NB4 (cell line): ENCODE results near the gene COPE.

Experiments
- DNase-seq: peaks from one replicate; pipeline ENCODE4 v3.0.0; 2010; ENCODE audit warnings: low read depth
- H3K4me3 ChIP-seq: one replicate; pipeline ENCODE4 v1.5.1; 2011; ENCODE audit warnings: mild to moderate bottlenecking, low read depth, low read length, moderate library complexity
- MYC ChIP-seq: IDR thresholded peaks from 2 replicates; pipeline ENCODE4 v1.6.1; 2011; ENCODE audit warnings: low read depth, low read length
- POLR2A ChIP-seq: IDR thresholded peaks from 2 replicates; pipeline ENCODE4 v1.6.1; 2011; ENCODE audit warnings: mild to moderate bottlenecking; ENCODE audit not compliant: insufficient read length; ENCODE audit errors: extremely low read depth
- TF ChIP-seq, protein P1 (sequence below): IDR thresholded peaks from one replicate; pipeline ENCODE4 v1.5.1; 2012; ENCODE audit warnings: low read depth, low read length
- TF ChIP-seq, protein P2 (sequence below): IDR thresholded peaks from 2 replicates; pipeline ENCODE4 v1.6.1; 2011; ENCODE audit warnings: low read depth, low read length

Gene COPE

DNA sequence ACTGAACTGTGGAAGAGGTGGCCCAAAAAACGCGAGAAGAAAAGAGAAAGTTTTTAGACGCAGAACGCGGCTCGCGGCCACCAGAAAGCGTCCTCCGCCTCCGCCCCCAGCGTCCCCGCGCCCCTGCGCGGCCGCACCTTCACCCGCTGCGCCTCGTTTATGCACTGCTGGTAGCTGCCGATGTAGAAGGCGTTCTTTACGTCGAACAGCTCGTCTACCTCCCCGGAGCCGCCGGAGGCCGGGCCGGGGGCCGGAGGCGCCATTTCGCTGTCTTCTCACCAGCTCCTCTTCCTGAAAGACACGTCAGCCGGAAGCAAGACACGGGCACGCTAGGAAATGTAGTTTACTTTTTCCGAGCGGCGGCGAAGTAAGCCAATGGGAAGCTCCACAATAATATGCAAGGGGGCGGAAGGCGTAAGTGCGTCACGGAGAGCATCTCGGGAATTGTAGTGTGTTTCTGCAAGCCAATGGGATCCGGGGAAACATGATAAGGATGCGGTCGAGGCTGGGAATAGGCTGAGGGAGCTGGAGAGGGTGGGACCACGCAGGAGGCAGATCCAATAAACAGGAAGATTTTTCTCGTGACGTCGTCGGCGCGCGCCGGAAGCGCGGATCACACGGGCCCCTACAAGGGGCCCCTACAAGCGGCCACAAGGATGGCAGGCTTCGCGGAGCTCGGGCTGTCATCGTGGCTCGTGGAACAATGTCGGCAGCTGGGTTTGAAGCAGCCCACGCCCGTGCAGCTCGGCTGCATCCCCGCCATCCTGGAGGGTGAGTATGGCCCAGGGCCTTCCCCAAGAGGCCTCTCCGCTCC lies at the start of gene COPE, which contains the start of gene DDX49:
TSS of gene COPE (minus strand) at position 302 of the 814 bp plus-strand sequence. CDS start at position 263, 39 bp downstream.
TSS of gene DDX49 (plus strand) at position 630 of the 814 bp plus-strand sequence. CDS start at position 657, 27 bp downstream.
- TF ChIP-seq, protein P1, sequence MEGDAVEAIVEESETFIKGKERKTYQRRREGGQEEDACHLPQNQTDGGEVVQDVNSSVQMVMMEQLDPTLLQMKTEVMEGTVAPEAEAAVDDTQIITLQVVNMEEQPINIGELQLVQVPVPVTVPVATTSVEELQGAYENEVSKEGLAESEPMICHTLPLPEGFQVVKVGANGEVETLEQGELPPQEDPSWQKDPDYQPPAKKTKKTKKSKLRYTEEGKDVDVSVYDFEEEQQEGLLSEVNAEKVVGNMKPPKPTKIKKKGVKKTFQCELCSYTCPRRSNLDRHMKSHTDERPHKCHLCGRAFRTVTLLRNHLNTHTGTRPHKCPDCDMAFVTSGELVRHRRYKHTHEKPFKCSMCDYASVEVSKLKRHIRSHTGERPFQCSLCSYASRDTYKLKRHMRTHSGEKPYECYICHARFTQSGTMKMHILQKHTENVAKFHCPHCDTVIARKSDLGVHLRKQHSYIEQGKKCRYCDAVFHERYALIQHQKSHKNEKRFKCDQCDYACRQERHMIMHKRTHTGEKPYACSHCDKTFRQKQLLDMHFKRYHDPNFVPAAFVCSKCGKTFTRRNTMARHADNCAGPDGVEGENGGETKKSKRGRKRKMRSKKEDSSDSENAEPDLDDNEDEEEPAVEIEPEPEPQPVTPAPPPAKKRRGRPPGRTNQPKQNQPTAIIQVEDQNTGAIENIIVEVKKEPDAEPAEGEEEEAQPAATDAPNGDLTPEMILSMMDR, result no peak
- TF ChIP-seq POLR2A (peak; percentile 63), MYC (peak; percentile 72)
- TF ChIP-seq, protein P2, sequence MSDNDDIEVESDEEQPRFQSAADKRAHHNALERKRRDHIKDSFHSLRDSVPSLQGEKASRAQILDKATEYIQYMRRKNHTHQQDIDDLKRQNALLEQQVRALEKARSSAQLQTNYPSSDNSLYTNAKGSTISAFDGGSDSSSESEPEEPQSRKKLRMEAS, result peak; percentile 84
- peak; percentile 100 for DNase-seq
- H3K4me3 ChIP-seq, result peak within 1 kb of the TSS; percentile 100

DNA sequence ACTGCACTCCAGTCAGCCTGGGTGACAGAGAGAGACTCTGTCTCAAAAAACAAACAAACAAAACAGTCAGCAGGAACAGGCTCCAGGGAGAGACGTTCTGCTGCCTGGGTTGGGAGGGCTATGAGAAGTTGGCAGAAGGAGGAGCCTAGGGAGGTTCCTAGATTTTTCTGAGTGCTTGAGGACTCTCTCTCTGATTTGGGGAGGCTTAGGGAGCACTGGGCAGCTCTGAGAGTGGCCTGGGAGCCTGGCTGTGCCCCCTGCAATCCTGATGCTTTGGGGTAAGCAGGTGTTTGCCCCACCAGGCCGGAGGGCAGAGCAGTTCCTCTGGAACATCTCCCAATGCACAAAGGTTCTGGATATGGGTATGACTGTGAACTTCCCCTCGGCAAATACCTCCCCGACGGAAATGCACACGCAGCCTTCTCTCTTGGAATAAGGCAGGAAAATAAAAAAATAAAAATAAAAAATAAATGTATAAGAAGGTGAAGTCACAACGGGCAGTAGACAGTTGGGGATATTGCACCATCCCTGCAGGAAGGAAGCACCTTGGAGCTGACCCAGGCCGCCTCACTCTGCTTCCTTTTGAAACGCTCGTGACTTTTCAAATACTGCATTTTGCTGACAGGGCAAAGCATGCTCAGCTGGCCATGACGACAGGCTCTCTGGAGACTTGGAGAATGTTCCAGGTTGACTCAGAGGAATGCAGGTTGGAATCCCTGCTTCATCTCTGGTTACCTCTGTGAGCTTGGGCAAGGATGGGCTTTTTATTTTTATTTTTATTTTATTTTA lies 48.4 kb upstream of the COPE start:
- peak; percentile 80 for TF ChIP-seq MYC
- TF ChIP-seq, protein P1, result no peak
- TF ChIP-seq, protein P2, result peak; percentile 81
- H3K4me3 ChIP-seq, result no peak overlapping the region
- DNase-seq, result peak; percentile 87

DNA sequence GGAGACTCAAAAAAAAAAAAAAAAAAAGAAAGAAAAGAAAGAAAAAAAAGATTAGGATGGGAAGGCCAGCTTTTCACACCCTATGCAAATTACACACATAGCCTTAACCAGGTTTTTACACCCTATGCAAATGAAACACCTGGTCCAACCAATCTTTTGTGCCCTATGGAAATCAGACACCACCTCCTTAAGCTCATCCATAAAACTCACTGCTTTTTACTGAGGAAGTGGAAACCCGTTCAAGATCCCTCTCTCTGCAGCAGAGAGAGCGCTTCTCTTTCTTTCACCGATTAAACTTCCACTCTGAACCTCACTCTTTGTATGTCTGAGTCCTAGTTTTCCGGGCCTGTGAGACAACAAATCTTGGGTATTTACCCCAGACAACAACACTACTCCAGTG lies 47.1 kb upstream of the COPE start:
- TF ChIP-seq MYC (no peak), POLR2A (peak; percentile 54)
- TF ChIP-seq, protein P1, result no peak
- TF ChIP-seq, protein P2, result no peak
- peak; percentile 60 for DNase-seq
- H3K4me3 ChIP-seq, result no peak overlapping the region

DNA sequence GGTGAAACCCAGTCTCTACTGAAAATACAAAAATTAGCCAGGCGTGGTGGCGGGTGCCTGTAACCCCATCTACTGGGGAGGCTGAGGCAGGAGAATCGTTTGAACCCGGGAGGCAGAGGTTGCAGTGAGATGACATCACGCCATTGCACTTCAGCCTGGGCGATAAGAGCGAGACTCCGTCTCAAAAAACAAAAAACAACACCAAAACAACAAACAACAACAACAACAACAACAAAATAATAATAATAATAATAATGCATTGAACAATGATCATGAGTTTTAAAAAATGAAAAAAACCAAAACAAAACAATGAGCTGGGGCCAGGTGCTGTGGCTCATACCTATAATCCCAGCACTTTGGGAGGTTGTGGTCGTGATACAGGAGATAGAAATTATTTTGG lies 44.9 kb upstream of the COPE start:
- no peak overlapping the region for H3K4me3 ChIP-seq
- TF ChIP-seq POLR2A (no peak), MYC (no peak)
- TF ChIP-seq, protein P2, result no peak
- TF ChIP-seq, protein P1, result no peak
- no peak for DNase-seq

DNA sequence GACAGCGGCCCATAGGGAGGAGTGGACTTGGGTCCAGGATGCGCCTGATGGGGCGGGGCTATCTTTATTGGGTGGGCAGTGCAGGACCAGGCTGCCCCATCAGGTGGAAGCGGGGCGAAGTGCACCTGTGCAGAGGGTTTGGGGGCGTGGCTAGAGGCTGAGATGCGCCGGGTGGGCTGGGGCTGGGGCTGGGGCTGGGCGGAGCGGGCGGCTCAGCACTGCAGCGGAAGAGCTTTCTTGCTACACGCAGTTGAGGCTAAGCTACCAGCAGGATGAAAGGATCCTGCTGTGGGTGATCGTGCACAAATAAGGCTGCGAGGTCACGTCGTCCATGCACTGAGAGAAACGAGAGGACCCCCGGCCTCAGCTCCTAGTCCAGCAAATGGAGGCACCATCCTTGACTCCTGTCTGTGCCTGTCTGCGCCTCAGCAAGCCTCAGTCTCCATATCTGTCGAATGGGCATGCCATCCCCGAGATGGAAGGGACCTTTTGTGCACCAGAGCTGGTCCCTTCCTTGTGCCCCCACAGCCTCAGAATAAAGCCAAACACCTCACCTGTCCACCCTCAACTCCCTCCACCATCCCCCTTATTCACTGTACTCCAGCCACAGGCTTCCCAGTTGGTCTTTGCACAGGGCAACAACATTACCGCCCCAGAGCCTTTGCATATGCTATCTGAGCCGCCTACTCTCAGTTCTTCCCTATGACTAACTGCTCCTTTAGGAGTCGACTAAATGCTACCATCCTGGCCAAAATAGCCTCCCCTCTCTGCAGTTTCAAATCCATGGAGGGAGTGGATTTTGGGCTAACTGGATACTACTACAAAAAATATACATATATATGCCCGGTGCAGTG lies 42.8 kb upstream of the COPE start:
- no peak overlapping the region for H3K4me3 ChIP-seq
- peak; percentile 16 for TF ChIP-seq POLR2A
- TF ChIP-seq, protein P1, result no peak
- no peak for DNase-seq
